OCI-LY3 (cell line): Measurements from ENCODE around the gene HRH3.

Experiments used
- H2AFZ ChIP-seq: fragments of 200-600, 300-600 bp; shearing (Covaris generic); 2 replicates; pipeline ENCODE4 v1.6.0; 2014; ENCODE audit warnings: antibody characterized with exemption, low read depth, low read length
- H3K27ac ChIP-seq: fragments of 200-600, 300-600 bp; sonication (generic); 2 replicates; pipeline ENCODE4 v1.5.1; 2014; ENCODE audit warnings: mild to moderate bottlenecking, low read length, moderate library complexity, mixed read lengths
- H3K27me3 ChIP-seq: fragments of 200-600, 300-600 bp; sonication (generic); 2 replicates; pipeline ENCODE4 v1.6.1; 2014; ENCODE audit warnings: low read depth, low read length, mixed read lengths
- H3K36me3 ChIP-seq: fragments of 200-600, 300-600 bp; sonication (generic); replicated peaks from 2 replicates; pipeline ENCODE3; 2014; ENCODE audit warnings: low read depth, low read length, mixed read lengths
- H3K4me1 ChIP-seq: fragments of 300-600, 200-600 bp; sonication (generic); 2 replicates; pipeline ENCODE4 v1.6.1; 2014; ENCODE audit warnings: low read length, mixed read lengths
- H3K4me2 ChIP-seq: fragments of 200-600, 300-600 bp; sonication (generic); 2 replicates; pipeline ENCODE4 v1.6.1; 2014; ENCODE audit warnings: low read length, mixed read lengths
- H3K4me3 ChIP-seq: fragments of 300-600, 200-600 bp; sonication (generic); 2 replicates; pipeline ENCODE4 v1.5.1; 2014; ENCODE audit warnings: antibody characterized with exemption, mild to moderate bottlenecking, low read length, moderate library complexity
- H3K79me2 ChIP-seq: fragments of 300-600, 200-600 bp; shearing (Covaris generic); 2 replicates; pipeline ENCODE4 v1.6.1; 2014; ENCODE audit warnings: mild to moderate bottlenecking, low read length, mixed read lengths
- H3K9ac ChIP-seq: fragments of 300-600, 200-600 bp; shearing (Covaris generic); 2 replicates; pipeline ENCODE4 v1.6.0; 2014; ENCODE audit warnings: mild to moderate bottlenecking, low read length, moderate library complexity
- H3K9me3 ChIP-seq: fragments of 200-600, 300-600 bp; shearing (Covaris generic); 2 replicates; pipeline ENCODE4 v1.6.1; 2014; ENCODE audit warnings: low read length, mixed read lengths; ENCODE audit not compliant: insufficient read depth
- H4K20me1 ChIP-seq: fragments of 200-600, 300-600 bp; sonication (generic); 2 replicates; pipeline ENCODE4 v1.6.1; 2016; ENCODE audit warnings: low read length, mixed read lengths; ENCODE audit not compliant: insufficient read depth
- EZH2phosphoT487 ChIP-seq: fragments of 200-600 bp; shearing (Covaris generic); IDR thresholded peaks from 2 replicates; pipeline ENCODE4 v1.6.1; 2018; ENCODE audit warnings: antibody characterized with exemption, mixed run types, low read depth
- TF ChIP-seq, protein P1 (sequence below): fragments of 200-600, 300-600 bp; sonication (generic); IDR thresholded peaks from 2 replicates; pipeline ENCODE4 v1.5.1; 2014; ENCODE audit warnings: antibody characterized with exemption, low read length, low read depth

Gene HRH3

GRCh38 chr20:62224113-62224855 is 4.2 kb upstream of the HRH3 start:
- H3K36me3 ChIP-seq: no peaks in the 10 kb centered on the region
- no peaks in the 10 kb centered on the region for H3K79me2 ChIP-seq
- H3K9me3 ChIP-seq: no peaks in the 10 kb centered on the region
- H3K27me3 ChIP-seq: no peaks in the 10 kb centered on the region
- TF ChIP-seq, protein P1, sequence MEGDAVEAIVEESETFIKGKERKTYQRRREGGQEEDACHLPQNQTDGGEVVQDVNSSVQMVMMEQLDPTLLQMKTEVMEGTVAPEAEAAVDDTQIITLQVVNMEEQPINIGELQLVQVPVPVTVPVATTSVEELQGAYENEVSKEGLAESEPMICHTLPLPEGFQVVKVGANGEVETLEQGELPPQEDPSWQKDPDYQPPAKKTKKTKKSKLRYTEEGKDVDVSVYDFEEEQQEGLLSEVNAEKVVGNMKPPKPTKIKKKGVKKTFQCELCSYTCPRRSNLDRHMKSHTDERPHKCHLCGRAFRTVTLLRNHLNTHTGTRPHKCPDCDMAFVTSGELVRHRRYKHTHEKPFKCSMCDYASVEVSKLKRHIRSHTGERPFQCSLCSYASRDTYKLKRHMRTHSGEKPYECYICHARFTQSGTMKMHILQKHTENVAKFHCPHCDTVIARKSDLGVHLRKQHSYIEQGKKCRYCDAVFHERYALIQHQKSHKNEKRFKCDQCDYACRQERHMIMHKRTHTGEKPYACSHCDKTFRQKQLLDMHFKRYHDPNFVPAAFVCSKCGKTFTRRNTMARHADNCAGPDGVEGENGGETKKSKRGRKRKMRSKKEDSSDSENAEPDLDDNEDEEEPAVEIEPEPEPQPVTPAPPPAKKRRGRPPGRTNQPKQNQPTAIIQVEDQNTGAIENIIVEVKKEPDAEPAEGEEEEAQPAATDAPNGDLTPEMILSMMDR: no peak
- TF ChIP-seq EZH2phosphoT487: no peak
- no peak overlapping the region for H3K27ac ChIP-seq
- H3K4me2 ChIP-seq: no peak overlapping the region
- no peak overlapping the region for H2AFZ ChIP-seq
- no peaks in the 10 kb centered on the region for H4K20me1 ChIP-seq
- H3K4me3 ChIP-seq: no peak overlapping the region
- H3K4me1 ChIP-seq: no peaks in the 10 kb centered on the region
- H3K9ac ChIP-seq: no peak overlapping the region

DNA sequence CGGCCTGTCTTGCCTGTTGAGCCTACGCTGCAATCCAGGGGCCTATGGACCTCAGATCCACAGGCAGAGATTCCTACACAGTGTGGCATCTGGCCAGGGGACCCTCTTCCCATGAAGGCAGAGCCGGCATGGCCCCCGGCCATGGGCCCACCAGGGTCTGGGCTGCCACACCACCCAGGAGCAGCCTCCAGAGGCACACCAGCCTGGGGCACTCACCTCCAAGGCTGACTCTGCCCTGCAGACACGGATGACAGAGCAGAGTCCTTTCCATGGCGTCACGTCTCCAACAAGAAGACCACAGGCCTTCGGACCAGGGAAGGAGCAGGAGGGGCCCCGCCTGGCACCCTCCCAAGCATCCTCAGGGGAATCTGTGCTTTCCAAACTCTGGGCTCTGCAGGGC is 3.5 kb upstream of the HRH3 start:
- H3K79me2 ChIP-seq: no peaks in the 10 kb centered on the region
- H3K27me3 ChIP-seq: no peaks in the 10 kb centered on the region
- H3K36me3 ChIP-seq: no peaks in the 10 kb centered on the region
- H4K20me1 ChIP-seq: no peaks in the 10 kb centered on the region
- no peak overlapping the region for H3K9ac ChIP-seq
- TF ChIP-seq EZH2phosphoT487: no peak
- TF ChIP-seq, protein P1: no peak
- H3K9me3 ChIP-seq: no peaks in the 10 kb centered on the region
- H2AFZ ChIP-seq: no peak overlapping the region
- H3K4me2 ChIP-seq: no peak overlapping the region
- H3K27ac ChIP-seq: no peak overlapping the region
- no peak overlapping the region for H3K4me3 ChIP-seq
- no peaks in the 10 kb centered on the region for H3K4me1 ChIP-seq

- H4K20me1 ChIP-seq: no peaks in the 10 kb centered on the region
- H3K27me3 ChIP-seq: no peaks in the 10 kb centered on the region
- no peaks in the 10 kb centered on the region for H3K9me3 ChIP-seq
- H3K79me2 ChIP-seq: no peaks in the 10 kb centered on the region
- H3K36me3 ChIP-seq: no peaks in the 10 kb centered on the region
- no peak overlapping the region for H3K9ac ChIP-seq
- no peaks in the 10 kb centered on the region for H3K4me1 ChIP-seq
- no peak overlapping the region for H3K4me3 ChIP-seq
- H3K4me2 ChIP-seq: no peak overlapping the region
- H2AFZ ChIP-seq: no peak overlapping the region
- H3K27ac ChIP-seq: no peak overlapping the region
- TF ChIP-seq, protein P1: no peak
- TF ChIP-seq EZH2phosphoT487: no peak
Measured at GRCh38 chr20:62222972-62223371, 2.9 kb upstream of the HRH3 start.

DNA sequence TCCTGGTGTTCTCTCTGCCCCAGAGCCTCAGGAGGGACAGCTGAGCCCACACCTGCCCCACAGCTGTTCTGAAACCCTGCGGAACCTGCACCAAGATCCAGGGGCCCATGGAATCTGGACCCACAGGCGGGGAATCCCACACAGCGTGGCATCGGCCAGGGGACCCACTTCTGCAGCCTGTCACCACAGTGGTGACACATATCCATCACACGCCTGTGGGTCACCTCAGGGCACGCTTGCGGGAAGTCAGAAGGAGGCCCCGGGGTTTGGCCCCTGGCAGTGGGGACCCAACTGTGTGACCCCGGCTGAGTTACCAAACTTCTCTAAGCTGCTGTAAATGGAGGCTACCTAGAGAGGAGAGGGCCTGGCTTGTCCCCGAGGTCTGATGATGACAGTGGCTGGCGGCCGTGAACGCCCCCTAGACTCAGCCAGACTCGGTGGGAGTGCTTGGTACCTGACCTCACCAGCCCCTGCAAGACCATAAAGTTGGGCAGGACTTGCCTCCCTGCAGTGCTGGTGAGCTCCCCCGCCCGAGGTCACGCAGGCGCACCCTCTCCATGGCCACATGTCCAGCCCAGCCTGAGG is 2.3 kb upstream of the HRH3 start:
- H3K27ac ChIP-seq: no peak overlapping the region
- H3K27me3 ChIP-seq: no peaks in the 10 kb centered on the region
- TF ChIP-seq EZH2phosphoT487: no peak
- TF ChIP-seq, protein P1: no peak
- no peak overlapping the region for H3K9ac ChIP-seq
- H3K79me2 ChIP-seq: no peaks in the 10 kb centered on the region
- H2AFZ ChIP-seq: no peak overlapping the region
- H3K4me3 ChIP-seq: no peak overlapping the region
- H4K20me1 ChIP-seq: no peaks in the 10 kb centered on the region
- no peaks in the 10 kb centered on the region for H3K36me3 ChIP-seq
- no peaks in the 10 kb centered on the region for H3K9me3 ChIP-seq
- H3K4me2 ChIP-seq: no peak overlapping the region
- no peaks in the 10 kb centered on the region for H3K4me1 ChIP-seq
